Astrocyte of the spinal cord (primary cell): ENCODE data around the gene SLC4A2.

Experiments
- DNase-seq: peaks from one replicate; pipeline ENCODE4 v3.0.0; 2011; ENCODE audit warnings: low read depth, low spot score
- H3K4me3 ChIP-seq: 2 replicates; pipeline ENCODE4 v1.5.1; 2011; ENCODE audit warnings: low read depth, mild to moderate bottlenecking, low read length, moderate library complexity
- in situ Hi-C: cut with HindIII; loops from 2 replicates; pipeline ENCODE4 v1.10.0; 2017; ENCODE audit warnings: low sequenced_read_pairs
- TF ChIP-seq, protein P1 (sequence below): IDR thresholded peaks from 2 replicates; pipeline ENCODE4 v1.5.1; 2012; ENCODE audit warnings: low read depth, mild to moderate bottlenecking, low read length, inconsistent platforms

Gene SLC4A2

DNA sequence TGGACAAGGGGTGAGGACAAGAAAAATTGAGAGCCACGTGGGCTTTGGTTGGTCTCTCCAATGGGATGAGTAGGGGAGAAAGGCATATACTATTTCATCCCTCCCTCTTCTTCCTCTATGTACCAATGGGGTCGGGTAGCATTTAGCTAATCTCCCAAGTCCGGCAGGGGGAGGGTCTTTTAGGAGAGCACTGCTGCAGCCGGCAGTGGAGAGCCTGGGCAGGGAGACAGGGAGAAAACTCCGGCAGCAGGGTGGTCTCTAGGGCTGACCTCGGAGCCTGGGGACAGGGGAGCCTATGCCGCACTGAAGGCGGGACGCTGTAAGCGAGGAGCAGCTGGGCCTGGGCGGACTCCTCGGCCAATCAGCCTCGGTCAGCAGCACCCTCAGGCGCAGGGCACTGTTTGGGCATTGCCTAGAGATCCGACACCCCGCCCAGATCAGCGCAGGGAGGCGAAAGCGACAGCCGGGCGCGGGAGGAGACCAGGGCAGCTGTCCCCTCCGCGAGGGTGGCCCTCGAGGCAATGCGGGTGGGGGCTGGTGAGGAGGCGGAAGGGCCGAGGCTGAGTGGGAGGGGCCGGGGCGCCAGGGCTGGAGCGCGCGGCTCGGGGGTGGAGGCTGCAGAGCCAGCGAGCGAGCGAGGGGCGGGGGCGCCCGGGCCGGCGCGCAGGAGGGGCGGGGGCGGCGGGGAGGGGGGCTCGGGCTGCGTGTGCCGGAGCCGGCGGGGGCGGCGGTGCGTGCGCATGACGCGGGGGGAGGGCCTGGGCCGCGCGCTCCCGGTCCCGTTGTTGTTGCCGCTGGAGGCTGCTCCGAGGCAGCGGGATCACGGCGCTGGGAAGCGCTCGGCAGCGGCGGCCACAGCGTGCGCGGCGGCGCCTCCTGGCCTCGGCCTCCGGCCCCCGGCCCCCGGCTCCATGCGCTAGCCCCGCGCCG is 26.6 kb downstream of the SLC4A2 start, which contains the start of gene AGAP3:
TSS of gene AGAP3 (plus strand) at position 785 of the 930 bp plus-strand sequence. CDS start 267 bp downstream, outside the sequence.
- in situ Hi-C loops: no loop called here
- peak; percentile 77 for DNase-seq
- TF ChIP-seq, protein P1, sequence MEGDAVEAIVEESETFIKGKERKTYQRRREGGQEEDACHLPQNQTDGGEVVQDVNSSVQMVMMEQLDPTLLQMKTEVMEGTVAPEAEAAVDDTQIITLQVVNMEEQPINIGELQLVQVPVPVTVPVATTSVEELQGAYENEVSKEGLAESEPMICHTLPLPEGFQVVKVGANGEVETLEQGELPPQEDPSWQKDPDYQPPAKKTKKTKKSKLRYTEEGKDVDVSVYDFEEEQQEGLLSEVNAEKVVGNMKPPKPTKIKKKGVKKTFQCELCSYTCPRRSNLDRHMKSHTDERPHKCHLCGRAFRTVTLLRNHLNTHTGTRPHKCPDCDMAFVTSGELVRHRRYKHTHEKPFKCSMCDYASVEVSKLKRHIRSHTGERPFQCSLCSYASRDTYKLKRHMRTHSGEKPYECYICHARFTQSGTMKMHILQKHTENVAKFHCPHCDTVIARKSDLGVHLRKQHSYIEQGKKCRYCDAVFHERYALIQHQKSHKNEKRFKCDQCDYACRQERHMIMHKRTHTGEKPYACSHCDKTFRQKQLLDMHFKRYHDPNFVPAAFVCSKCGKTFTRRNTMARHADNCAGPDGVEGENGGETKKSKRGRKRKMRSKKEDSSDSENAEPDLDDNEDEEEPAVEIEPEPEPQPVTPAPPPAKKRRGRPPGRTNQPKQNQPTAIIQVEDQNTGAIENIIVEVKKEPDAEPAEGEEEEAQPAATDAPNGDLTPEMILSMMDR: no peak
- peak within 1 kb of the TSS; percentile 74 for H3K4me3 ChIP-seq

- in situ Hi-C loops: no loop called here
- peak; percentile 30 for DNase-seq
- H3K4me3 ChIP-seq: peak overlapping the region; percentile 74
- TF ChIP-seq, protein P1: no peak
Measured at GRCh38 chr7:151086802-151087244, 27.4 kb downstream of the SLC4A2 start.

- peak overlapping the region; percentile 74 for H3K4me3 ChIP-seq
- in situ Hi-C loops: no loop called here
- TF ChIP-seq, protein P1: peak; percentile 18
- DNase-seq: peak; percentile 44
Measured at GRCh38 chr7:151087245-151088018, 28.0 kb downstream of the SLC4A2 start.

- DNase-seq: peak; percentile 34
- in situ Hi-C loops: no loop called here
- peak overlapping the region; percentile 74 for H3K4me3 ChIP-seq
- TF ChIP-seq, protein P1: no peak
Measured at GRCh38 chr7:151088019-151088855, 28.8 kb downstream of the SLC4A2 start.

- in situ Hi-C loops: no loop called here
- peak; percentile 62 for DNase-seq
- peak overlapping the region; percentile 74 for H3K4me3 ChIP-seq
- TF ChIP-seq, protein P1: no peak
Measured at GRCh38 chr7:151088856-151089699, 29.7 kb downstream of the SLC4A2 start.
